Naive B cell (primary cell): Measurements from ENCODE around the gene PFKFB4. TPM values are rescaled to one million over a fixed set of nuclear protein-coding genes. Genes with fewer than 3 reads are reported as not detected.
A peak's percentile ranks its signal among the peaks of the same experiment; 100 is the strongest.
"Not testable (repeated sequence)": the region's sequence is repeated elsewhere in the genome, so short reads cannot be mapped to it uniquely, and the experiment has no call there.

Source experiments
- ATAC-seq, 2 donors: fragments of 150-1000 bp; cut with Tn5 transposase; 2 replicates each; pipeline ENCODE4 v1.10.0; 2021; ENCODE audit warnings: low read depth in 2 of 2, mild to moderate bottlenecking in 2 of 2, moderate library complexity in 2 of 2
- DNase-seq: peaks from one replicate; pipeline ENCODE4 v3.0.0; 2022
- H3K27ac Mint-ChIP-seq, 6 donors: one replicate each; pipeline ENCODE4 v1.8.0; 2020 to 2022; ENCODE audit warnings: mild to moderate bottlenecking in 6 of 6, mixed read lengths in 6 of 6, moderate library complexity in 5 of 6, inconsistent platforms in 2 of 6
- H3K27me3 Mint-ChIP-seq, 3 donors: one replicate each; pipeline ENCODE4 v1.8.0; 2021 to 2022; ENCODE audit warnings: mixed read lengths in 3 of 3, mild to moderate bottlenecking in 1 of 3
- H3K36me3 Mint-ChIP-seq, 2 donors: one replicate each; pipeline ENCODE4 v1.8.0; 2020 to 2022; ENCODE audit warnings: mixed read lengths in 2 of 2, inconsistent platforms in 1 of 2, mild to moderate bottlenecking in 1 of 2
- H3K4me1 Mint-ChIP-seq, 3 donors: one replicate each; pipeline ENCODE4 v1.8.0; 2020 to 2022; ENCODE audit warnings: mixed read lengths in 3 of 3, inconsistent platforms in 1 of 3, mild to moderate bottlenecking in 1 of 3, moderate library complexity in 1 of 3
- H3K4me3 Mint-ChIP-seq, 8 donors: one replicate each; pipeline ENCODE4 v1.8.0; 2020 to 2022; ENCODE audit warnings: mild to moderate bottlenecking in 8 of 8, mixed read lengths in 8 of 8, moderate library complexity in 8 of 8, inconsistent platforms in 2 of 8
- H3K9me3 Mint-ChIP-seq, 7 donors: one replicate each; pipeline ENCODE4 v1.8.0; 2020 to 2022; ENCODE audit warnings: mixed read lengths in 7 of 7, mild to moderate bottlenecking in 5 of 7, inconsistent platforms in 2 of 7, moderate library complexity in 1 of 7
- polyA plus RNA-seq, 6 donors: library from polyadenylated mRNA; unstranded; fragments of 300-500 nt; fragmentation: Illumina TruSeq; gene quantifications; one replicate each; pipeline ENCODE4 v1.2.3, GENCODE V29; 2021; ENCODE audit warnings: low read depth in 6 of 6

PFKFB4 gene
- polyA plus RNA-seq, 6 donors from 2014 or later: 0.60 to 1.7 (median 0.73) TPM; not detected in 1

- peak overlapping the region in 1 of 6 donors; percentile 14 for H3K27ac Mint-ChIP-seq
Observed at GRCh38 chr3:48562367-48563095, 5.9 kb upstream of the PFKFB4 start.

DNA sequence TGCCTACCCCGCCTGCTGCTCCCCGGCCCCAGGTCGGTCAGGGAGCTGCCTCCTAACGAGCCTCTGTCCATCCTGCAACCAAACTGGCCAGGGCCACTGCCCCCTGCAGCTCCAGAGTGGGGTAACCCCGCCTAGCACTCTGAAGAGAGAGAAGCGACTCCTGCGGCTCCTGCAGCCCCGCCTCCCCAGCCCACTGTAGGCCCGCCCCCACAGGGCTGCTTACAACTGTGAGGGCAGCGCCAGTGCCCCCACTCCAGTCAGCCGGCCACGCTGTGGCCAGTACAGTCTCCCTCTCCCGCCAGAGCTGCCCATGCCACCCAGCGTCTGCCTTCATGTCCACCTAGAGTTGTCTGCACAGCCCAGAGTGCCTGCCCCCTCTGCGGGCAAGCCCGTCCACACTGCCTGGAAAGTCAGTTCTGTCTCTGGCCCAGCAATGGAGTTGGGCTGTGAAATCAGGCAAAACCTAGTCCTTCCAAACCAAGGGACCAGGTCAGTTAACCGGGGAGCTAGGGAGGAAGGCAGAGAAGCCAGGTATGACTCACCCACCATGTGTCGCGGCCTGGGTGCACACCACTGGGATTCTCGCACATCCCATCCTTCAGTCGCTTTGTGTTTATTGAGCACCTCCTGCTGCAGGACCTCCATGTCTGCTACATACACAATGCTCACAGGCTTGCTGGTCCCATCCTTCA lies 4.6 kb upstream of the PFKFB4 start:
- H3K36me3 Mint-ChIP-seq: no peaks in the 10 kb centered on the region
- ATAC-seq (no peak), DNase-seq (no peak)
- H3K27me3 Mint-ChIP-seq: no peaks in the 10 kb centered on the region
- peaks cover 34 to 40% (median 34%) of the 10 kb centered on the region in 3 donors for H3K4me1 Mint-ChIP-seq
- no peak overlapping the region for H3K27ac Mint-ChIP-seq
- peak overlapping the region in 2 of 8 donors; percentile 20 to 27 for H3K4me3 Mint-ChIP-seq
- no peaks in the 10 kb centered on the region for H3K9me3 Mint-ChIP-seq

More at GRCh38 chr3:48562367-48563095, 5.9 kb upstream of the PFKFB4 start:
- Mint-ChIP-seq H3K4me1 (peaks cover 22 to 34% (median 25%) of the 10 kb centered on the region in 3 donors), H3K9me3 (no peaks in the 10 kb centered on the region), H3K36me3 (no peaks in the 10 kb centered on the region), H3K4me3 (no peak overlapping the region), H3K27me3 (no peaks in the 10 kb centered on the region)
- no peak for ATAC-seq
- DNase-seq: no peak

- no peak for DNase-seq
- no peak for ATAC-seq
- Mint-ChIP-seq H3K36me3 (no peaks in the 10 kb centered on the region), H3K4me3 (peak overlapping the region in 3 of 8 donors; percentile 27 to 74 (median 33)), H3K4me1 (peaks cover 34 to 44% (median 34%) of the 10 kb centered on the region in 3 donors), H3K27ac (peak overlapping the region in 2 of 6 donors; percentile 18 to 68), H3K9me3 (no peaks in the 10 kb centered on the region), H3K27me3 (no peaks in the 10 kb centered on the region)
Observed at GRCh38 chr3:48560648-48561018, 4.0 kb upstream of the PFKFB4 start.

DNA sequence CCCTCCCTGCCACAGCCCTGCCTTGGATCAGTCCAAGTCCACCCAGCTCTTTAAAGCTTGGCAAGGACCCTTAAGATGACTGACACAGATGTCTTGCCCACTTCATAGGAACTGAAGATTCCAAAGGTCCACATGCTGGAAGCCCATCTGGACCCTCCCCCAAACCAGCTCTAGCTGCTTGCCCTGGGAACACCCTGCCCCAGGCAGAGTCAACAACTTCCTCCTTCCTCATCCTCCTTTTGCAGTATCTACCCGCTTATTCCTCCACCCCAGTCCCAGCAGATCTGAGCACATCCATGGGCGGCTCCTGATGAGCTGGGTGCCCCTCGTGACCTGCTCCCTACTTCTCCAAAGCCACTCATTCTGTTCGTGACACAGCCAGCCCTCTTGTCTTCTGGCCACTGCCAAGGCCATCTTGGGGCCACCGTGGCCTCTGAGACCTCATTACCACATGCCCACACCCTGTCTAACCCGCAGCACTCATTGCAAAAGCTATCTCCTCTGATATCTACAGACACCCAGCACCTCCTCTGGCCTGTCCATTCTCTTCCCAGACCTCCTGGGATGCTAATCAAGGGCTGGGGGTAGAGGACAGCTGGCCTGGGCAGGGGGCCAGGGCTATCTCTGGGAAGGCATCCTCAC lies 2.0 kb upstream of the PFKFB4 start:
- H3K4me1 Mint-ChIP-seq: peaks cover 34 to 50% (median 34%) of the 10 kb centered on the region in 3 donors
- peak overlapping the region in 7 of 8 donors; percentile 0 to 93 (median 82) for H3K4me3 Mint-ChIP-seq
- no peaks in the 10 kb centered on the region for H3K27me3 Mint-ChIP-seq
- H3K27ac Mint-ChIP-seq: peak overlapping the region in 3 of 6 donors; percentile 71 to 90 (median 76)
- H3K36me3 Mint-ChIP-seq: no peaks in the 10 kb centered on the region
- no peak for DNase-seq
- H3K9me3 Mint-ChIP-seq: no peaks in the 10 kb centered on the region
- no peak for ATAC-seq

- Mint-ChIP-seq H3K9me3 (no peaks in the 10 kb centered on the region), H3K4me3 (peak overlapping the region; percentile 81 to 97 (median 89)), H3K27me3 (no peaks in the 10 kb centered on the region), H3K4me1 (peaks cover 34 to 50% (median 34%) of the 10 kb centered on the region in 3 donors), H3K27ac (peak overlapping the region in 4 of 6 donors; percentile 66 to 95 (median 84)), H3K36me3 (no peaks in the 10 kb centered on the region)
- no peak for DNase-seq
- ATAC-seq: no peak
Observed at GRCh38 chr3:48555949-48556795, 431 bp downstream of the PFKFB4 start.

DNA sequence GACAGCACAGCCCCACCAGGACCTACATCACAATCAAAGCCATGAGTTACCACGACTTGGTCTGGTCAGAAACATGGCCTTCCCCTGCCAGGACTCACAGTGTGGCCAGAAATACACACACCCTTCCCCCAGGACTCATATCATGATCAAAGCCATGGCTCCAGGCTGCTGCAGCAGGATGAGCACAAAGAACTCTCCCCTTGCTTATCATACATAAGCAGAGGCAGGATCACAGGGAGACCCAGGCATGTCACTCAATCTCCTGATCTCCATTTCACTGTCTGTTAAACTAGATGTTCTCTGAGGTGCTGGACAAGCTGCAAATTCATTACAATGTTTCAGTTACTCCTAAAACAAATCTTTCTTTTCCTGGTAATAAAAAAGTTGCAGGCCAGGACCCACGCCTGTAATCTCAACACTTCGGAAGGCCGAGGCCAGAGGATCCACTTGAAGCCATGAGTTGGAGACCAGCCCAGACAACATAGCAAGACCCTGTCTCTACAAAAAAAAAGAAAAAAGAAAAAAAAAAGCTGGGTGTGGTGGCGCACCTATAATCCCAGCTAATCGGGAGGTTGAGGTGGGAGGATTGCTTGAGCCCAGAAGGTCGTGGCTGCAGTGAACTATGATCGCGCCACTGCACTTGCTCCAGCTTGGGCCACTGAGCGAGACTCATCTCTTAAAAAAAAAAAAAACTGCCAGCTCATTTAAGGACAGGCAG lies 1.2 kb downstream of the PFKFB4 start:
- DNase-seq (no peak), ATAC-seq (no peak)
- peak overlapping the region in 1 of 6 donors; percentile 72 for H3K27ac Mint-ChIP-seq
- H3K36me3 Mint-ChIP-seq: no peaks in the 10 kb centered on the region
- no peaks in the 10 kb centered on the region for H3K9me3 Mint-ChIP-seq
- no peaks in the 10 kb centered on the region for H3K27me3 Mint-ChIP-seq
- H3K4me1 Mint-ChIP-seq: peaks cover 31 to 43% (median 32%) of the 10 kb centered on the region in 3 donors
- H3K4me3 Mint-ChIP-seq: peak overlapping the region in 7 of 8 donors; percentile 55 to 92 (median 82)

DNA sequence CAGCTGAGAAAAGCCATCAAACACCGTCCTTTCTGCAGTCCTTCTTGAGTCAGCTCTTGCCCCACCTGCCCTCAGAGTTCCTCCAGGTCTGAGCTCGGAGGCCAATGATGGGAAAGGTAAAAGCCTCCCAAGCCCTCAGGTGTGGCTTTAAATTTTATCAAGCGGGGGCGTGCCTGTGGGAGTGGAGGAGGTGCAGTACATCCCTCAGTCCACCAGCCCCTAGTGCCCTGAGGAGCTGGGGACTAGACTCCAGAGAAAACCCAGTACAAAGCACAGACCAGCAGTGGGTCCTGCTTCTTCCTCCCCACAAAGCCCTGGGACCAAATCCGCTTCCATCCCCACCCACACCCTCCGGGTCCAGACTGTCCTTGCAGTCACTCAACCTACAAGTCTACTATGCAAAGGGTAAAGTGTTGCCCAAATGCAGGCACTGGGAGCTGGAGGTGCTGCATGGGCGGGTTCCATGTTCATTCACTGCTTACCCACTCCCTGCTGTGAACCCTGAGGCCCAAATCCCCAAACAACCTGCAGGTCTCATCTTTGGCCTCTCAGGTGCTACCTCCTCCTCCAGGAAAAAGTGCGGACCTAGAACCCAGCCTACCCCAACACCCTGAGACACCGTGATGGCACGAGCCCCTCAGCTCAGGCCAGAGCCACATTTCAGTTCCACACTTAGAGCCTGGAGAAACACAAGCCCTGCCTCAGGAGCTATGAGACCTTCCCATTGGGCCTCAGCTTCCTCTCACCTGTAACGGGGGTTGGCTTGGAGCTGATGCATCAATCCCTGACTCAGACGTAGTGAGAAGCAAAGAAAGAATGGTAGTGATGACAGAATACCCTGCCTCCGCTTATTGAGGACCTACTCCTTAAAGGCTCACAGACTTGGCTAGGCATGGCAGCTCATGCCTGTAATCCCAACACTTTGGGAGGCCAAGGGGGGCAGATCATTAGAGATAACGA lies 2.4 kb downstream of the PFKFB4 start:
- ATAC-seq (no peak), DNase-seq (no peak)
- Mint-ChIP-seq H3K27ac (no peak overlapping the region), H3K27me3 (no peaks in the 10 kb centered on the region), H3K4me3 (peak overlapping the region in 2 of 8 donors; percentile 49 to 82), H3K4me1 (peaks cover 20 to 32% (median 24%) of the 10 kb centered on the region in 3 donors), H3K36me3 (no peaks in the 10 kb centered on the region), H3K9me3 (no peaks in the 10 kb centered on the region)

GRCh38 chr3:48553361-48553760 lies 3.2 kb downstream of the PFKFB4 start:
- Mint-ChIP-seq H3K36me3 (no peaks in the 10 kb centered on the region), H3K9me3 (no peaks in the 10 kb centered on the region), H3K27ac (no peak overlapping the region), H3K27me3 (no peaks in the 10 kb centered on the region), H3K4me1 (peaks cover 14 to 29% (median 18%) of the 10 kb centered on the region in 3 donors), H3K4me3 (no peak overlapping the region)
- DNase-seq: no peak
- no peak for ATAC-seq

DNA sequence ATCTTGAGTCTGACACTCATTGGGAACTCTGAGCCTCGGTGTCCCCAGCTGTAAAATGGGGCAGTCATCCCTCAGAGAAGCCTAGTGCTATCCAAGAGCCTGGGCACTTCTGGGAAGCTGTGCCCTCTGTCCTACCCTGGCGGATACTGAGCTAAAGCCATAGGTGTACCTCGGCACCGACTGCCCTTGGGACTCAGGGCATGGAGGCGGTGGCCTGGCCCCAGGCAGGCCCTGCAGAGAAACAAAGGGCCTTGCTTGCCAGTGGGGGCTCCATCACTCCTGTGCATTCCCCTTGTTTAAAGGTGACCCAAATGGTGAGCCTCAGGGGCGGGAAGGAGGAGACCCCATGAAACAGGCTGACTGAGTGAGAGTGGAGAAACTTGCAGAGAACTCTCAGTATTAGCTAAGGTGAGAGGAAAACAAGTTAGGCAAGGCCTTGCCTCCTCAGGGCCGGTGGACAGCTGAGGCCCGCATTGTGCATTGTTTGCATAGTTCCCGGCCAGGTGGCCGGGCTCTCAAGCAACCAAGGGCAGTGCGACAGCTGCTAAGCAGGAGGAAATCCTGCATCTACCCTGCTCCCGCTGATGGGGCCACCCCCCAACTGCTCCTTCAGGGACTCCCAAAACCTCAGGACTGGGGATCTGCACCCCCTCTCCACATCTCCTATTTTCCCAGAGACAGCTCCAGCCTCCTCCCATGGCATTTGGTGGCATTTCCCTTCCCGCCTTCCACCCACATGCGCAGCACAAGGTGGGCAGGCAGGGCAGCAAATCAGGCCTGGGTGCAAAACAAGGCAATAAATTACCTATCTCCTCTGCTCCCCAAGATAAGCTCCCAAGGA lies 4.3 kb downstream of the PFKFB4 start:
- no peaks in the 10 kb centered on the region for H3K27me3 Mint-ChIP-seq
- ATAC-seq: no peak
- no peaks in the 10 kb centered on the region for H3K9me3 Mint-ChIP-seq
- H3K36me3 Mint-ChIP-seq: no peaks in the 10 kb centered on the region
- H3K27ac Mint-ChIP-seq: no peak overlapping the region
- no peak overlapping the region for H3K4me3 Mint-ChIP-seq
- DNase-seq: no peak
- peaks cover 8 to 20% (median 10%) of the 10 kb centered on the region in 3 donors for H3K4me1 Mint-ChIP-seq

GRCh38 chr3:48551651-48552050 lies 5.0 kb downstream of the PFKFB4 start:
- peaks cover 2 to 16% (median 3%) of the 10 kb centered on the region in 3 donors for H3K4me1 Mint-ChIP-seq
- not testable (repeated sequence) for H3K9me3 Mint-ChIP-seq, H3K4me3 Mint-ChIP-seq, H3K27ac Mint-ChIP-seq, H3K36me3 Mint-ChIP-seq, DNase-seq, H3K27me3 Mint-ChIP-seq, ATAC-seq
